Subcutaneous abdominal adipose tissue (tissue), 5 donors: Measurements from ENCODE around the gene KLRC3.
A peak's percentile ranks its signal among the peaks of the same experiment; 100 is the strongest.
"Not testable (repeated sequence)": the region's sequence is repeated elsewhere in the genome, so short reads cannot be mapped to it uniquely, and the experiment has no call there.

ENCODE experiments used
- H3K27ac ChIP-seq: one replicate; pipeline ENCODE4 v1.7.0; 2013; ENCODE audit warnings: low read depth, mild to moderate bottlenecking, inconsistent platforms, low read length, moderate library complexity
- H3K27me3 ChIP-seq, 5 donors: one replicate each; pipeline ENCODE4 v1.7.0; 2013; ENCODE audit warnings: low read length in 5 of 5, inconsistent platforms in 1 of 5; ENCODE audit not compliant: control insufficient read depth in 5 of 5, insufficient read depth in 4 of 5
- H3K36me3 ChIP-seq, 5 donors: one replicate each; pipeline ENCODE4 v1.7.0; 2013; ENCODE audit warnings: low read length in 5 of 5; ENCODE audit not compliant: control insufficient read depth in 5 of 5, insufficient read depth in 5 of 5
- H3K4me1 ChIP-seq, 5 donors: one replicate each; pipeline ENCODE4 v1.7.0; 2013; ENCODE audit warnings: low read length in 5 of 5, mild to moderate bottlenecking in 3 of 5, moderate library complexity in 1 of 5; ENCODE audit not compliant: control insufficient read depth in 5 of 5, insufficient read depth in 5 of 5
- H3K4me3 ChIP-seq, 5 donors: one replicate each; pipeline ENCODE4 v1.7.0; 2013; ENCODE audit warnings: low read length in 5 of 5, low read depth in 1 of 5
- H3K9ac ChIP-seq, 5 donors: one replicate each; pipeline ENCODE4 v1.7.0; 2013; ENCODE audit warnings: low read length in 5 of 5, mild to moderate bottlenecking in 4 of 5, moderate library complexity in 3 of 5
- H3K9me3 ChIP-seq, 5 donors: one replicate each; pipeline ENCODE4 v1.7.0; 2013; ENCODE audit warnings: low read length in 5 of 5; ENCODE audit not compliant: control insufficient read depth in 5 of 5
- donor health status: healthy.
- donor health status: healthy.
- donor health status: healthy.
- donor health status: healthy.
- donor health status: healthy.

KLRC3 gene

DNA sequence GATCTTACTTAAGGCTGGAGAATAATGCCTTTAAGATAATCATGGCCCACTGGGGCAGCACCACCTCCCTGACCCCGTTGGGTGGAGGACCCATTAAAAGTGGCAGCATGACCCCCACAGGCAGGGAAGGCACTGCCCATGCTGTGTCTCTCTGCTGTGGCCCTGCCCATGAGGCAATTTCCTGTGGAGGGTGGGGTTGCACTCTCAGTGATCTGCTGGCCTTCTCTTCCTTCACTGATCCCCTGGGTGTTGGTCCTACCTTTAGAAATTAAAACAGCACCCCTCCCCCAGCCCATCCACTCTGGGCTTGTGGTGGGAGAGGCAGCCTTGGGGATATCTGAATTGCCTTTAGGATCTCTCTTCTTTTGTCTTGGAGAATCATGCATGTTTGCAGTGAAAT lies 47.8 kb downstream of the KLRC3 start:
- Histone ChIP-seq H3K36me3 (no peaks in the 10 kb centered on the region), H3K9ac (no peak overlapping the region), H3K27me3 (no peaks in the 10 kb centered on the region), H3K27ac (no peak overlapping the region), H3K4me3 (no peak overlapping the region), H3K9me3 (peaks cover 0 to 1% (median 0%) of the 10 kb centered on the region in 5 donors), H3K4me1 (peaks cover 0 to 18% (median 12%) of the 10 kb centered on the region in 5 donors)

DNA sequence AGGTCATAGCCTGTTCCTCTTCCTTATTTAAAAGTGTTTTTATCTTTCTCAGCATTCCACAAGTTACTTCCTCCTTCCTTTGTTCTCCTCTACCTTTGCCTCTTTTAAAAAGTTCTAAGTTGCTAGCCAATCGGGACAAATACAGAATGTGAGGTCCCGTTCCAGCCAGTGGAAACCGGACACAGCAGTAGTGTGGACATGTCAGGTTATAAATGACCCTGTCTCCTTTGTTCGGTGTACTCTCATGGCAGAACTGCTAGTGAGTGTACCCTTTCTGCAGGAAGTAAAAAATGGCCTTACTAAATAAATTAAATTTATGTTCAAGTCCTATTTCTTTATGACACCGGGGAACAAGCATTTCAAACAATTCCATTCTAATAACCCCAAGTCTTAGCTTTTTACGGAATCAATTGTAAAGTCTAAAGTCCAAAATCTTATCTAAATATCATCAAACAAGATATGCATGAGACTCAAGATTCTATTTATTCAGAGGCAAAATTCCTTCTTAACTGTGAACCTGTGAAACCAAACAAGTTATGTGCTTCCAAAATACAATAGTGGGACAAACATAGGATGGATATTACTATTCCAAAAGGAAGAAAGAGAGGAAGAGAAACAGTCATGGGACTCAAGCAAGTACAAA lies 48.4 kb downstream of the KLRC3 start:
- H3K36me3 ChIP-seq, H3K27ac ChIP-seq, H3K9me3 ChIP-seq, H3K4me3 ChIP-seq, H3K9ac ChIP-seq, H3K27me3 ChIP-seq: not testable (repeated sequence)
- H3K4me1 ChIP-seq, result peaks cover 0 to 18% (median 12%) of the 10 kb centered on the region in 5 donors

DNA sequence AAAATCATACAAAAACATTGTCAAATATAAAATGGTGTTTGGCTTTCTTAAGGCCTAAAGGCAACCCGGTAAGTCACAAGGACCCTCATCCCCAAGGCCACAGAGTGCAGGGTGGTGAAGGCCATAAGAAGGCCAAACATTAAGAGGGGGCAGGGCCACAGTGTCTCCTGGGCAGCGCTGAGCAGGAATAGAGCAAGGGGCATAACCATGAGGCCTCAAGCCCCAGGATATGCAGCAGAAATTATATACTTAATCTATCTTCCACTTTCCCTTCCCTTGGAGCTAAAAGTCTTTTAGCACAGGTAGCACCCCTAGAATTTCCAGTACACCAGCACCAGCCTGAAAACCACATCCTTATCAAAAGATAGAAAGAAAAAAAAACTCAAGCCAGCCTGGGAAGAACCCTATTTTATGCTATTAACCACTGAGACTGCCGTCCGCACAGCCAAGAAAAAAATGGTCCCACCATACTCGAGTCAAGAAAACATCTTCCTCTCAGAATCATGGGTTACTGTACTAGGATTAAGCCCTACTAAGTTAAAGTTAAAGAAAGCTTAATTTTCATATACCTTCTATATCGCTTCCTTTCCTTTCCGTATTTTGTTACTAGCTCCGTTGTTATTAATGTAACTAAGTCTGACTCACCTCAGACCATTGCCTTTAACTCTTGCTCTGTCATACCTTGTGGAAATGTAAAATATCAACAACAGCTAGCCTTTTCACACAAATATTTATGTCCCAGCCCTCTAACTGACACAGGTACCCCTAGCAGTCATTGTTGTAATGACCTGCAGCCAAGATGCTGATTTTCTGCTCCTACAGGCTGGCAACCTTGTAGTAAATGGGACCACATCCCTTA lies 50.6 kb downstream of the KLRC3 start:
- Histone ChIP-seq H3K9me3 (peaks cover 0 to 3% (median 0%) of the 10 kb centered on the region in 5 donors), H3K27me3 (no peaks in the 10 kb centered on the region), H3K36me3 (no peaks in the 10 kb centered on the region), H3K4me3 (no peak overlapping the region), H3K9ac (no peak overlapping the region), H3K4me1 (peaks cover 6 to 37% (median 25%) of the 10 kb centered on the region in 5 donors), H3K27ac (peak overlapping the region; percentile 76)

DNA sequence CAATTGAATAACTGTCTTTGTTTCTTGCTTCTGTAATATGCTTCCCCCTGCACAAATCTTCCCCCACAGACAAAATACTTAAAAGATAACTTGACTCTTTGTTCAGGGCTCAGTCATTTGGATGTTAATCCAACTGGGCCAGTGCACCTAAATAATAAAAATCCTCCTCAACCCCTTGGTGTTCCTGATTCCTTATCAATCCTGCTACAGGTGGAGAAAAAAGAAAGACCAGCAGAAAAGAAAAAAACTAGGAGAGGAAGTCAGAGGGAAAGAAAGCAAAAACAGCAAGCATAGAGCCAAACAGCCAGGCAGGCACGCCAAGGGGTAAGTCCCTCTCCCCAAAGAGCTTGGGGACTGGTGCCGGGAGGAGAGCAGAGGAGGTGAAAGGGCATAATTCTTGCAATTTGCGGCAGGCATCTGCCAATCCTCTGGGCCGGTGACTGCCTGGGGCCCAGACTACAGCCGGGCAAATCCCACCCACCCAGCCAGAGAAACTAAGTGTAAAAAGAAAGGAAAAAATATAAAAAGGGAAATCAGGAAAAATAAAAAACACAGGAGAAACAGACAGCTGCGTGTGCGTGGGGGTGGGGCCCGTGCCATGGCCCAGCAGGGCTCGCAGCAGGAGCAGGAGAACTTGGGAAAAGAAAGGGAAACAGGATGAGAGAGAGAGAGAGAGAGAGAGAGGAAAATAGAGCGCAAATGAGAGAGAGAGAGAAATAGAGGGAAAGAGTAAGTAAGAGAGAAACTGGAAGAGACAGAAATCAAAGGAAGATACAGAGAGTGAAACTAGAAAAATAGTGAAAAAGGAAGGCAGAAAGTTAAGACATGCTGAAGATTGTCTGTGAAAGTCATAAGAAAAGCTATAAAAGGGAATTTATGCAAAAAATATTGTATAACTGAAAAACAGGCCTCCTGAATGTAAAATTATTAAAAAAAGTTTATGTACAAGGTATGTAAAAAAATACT lies 51.9 kb downstream of the KLRC3 start:
- Histone ChIP-seq H3K9ac (peak overlapping the region in 1 of 5 donors; percentile 56), H3K27me3 (no peaks in the 10 kb centered on the region), H3K36me3 (no peaks in the 10 kb centered on the region), H3K9me3 (peaks cover 0 to 3% (median 0%) of the 10 kb centered on the region in 5 donors), H3K4me3 (peak overlapping the region in 2 of 5 donors; percentile 1 to 26), H3K4me1 (peaks cover 10 to 47% (median 36%) of the 10 kb centered on the region in 5 donors), H3K27ac (peak overlapping the region; percentile 76)

DNA sequence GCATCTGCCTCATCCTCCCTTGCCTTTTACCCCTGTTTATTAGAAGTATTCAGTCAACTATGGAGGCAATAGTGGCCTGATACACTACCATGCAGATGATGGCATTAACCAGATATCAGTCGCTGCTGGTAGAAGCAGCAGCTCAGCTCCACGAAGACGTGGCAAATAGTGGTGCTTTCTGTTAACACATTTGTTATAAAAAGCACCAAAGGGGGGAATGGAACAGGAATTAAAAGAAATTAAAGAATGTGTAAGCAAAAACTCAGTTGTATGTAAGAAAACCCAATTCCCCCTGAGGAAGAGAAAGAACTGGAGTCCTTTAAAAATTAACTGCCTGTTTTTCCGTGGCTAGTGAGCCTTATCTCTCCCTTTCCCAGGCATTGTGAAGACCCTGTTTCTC lies 52.7 kb downstream of the KLRC3 start:
- Histone ChIP-seq H3K4me1 (peaks cover 10 to 50% (median 34%) of the 10 kb centered on the region in 5 donors), H3K27ac (peak overlapping the region; percentile 76)
- H3K9me3 ChIP-seq, H3K4me3 ChIP-seq, H3K36me3 ChIP-seq, H3K27me3 ChIP-seq, H3K9ac ChIP-seq: not testable (repeated sequence)

DNA sequence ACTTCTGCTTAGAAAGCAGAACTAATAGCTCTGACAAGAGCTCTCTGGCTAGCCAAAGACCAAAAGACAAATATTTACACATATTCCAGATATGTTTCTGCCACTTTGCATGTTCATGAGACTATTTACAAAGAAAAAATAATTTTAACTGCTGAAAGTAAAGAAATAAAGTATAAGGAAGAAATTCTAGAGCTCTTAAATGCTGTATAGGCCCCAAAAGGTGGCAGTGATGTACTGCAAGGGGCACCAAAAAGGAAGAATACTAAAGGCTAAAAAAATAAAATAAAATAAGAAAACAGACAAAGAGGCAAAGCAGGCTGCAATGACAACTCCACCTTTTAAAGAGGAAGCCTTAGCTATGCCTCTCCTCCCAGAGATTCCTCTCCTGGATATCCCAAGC lies 53.5 kb downstream of the KLRC3 start:
- no peak overlapping the region for H3K4me3 ChIP-seq
- no peaks in the 10 kb centered on the region for H3K27me3 ChIP-seq
- H3K36me3 ChIP-seq, result no peaks in the 10 kb centered on the region
- H3K27ac ChIP-seq, result peak overlapping the region; percentile 99
- no peak overlapping the region for H3K9ac ChIP-seq
- H3K4me1 ChIP-seq, result peaks cover 10 to 46% (median 28%) of the 10 kb centered on the region in 5 donors
- H3K9me3 ChIP-seq, result peaks cover 0 to 3% (median 0%) of the 10 kb centered on the region in 5 donors

DNA sequence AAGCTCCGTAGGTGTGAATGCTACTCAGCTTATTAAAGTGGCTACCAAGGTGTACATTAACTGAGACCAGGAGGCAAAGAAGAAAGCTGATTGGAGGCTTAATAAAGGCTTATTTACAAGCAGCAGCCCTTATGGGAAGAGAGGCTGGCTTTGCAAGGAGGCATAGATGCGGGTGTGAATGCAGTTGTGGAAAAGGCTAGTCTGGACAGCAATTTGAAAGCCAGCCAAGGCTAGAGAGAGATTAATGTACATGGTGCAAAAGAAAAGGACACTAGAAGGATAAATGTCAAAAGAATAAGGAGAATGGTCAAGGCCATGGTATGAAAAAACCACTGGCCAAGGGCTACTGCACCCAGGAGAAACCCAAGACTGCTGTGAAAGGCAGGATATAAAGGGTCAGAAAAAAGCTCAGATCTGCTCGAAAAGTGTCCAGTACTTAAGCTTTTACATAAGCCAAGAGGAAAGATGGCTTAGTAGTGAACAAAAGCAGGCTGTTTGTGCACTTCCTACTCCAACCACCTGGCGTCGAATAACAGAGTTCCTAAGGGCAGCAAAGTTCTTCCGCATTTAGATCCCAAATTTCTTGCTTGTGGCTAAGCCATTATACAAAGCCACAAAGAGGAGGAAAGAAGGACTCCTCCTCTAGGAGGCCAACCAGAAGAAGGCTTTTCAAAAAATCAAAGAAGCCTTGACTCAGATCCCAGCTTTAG lies 54.5 kb downstream of the KLRC3 start:
- H3K4me1 ChIP-seq, result peaks cover 10 to 48% (median 28%) of the 10 kb centered on the region in 5 donors
- peaks cover 0 to 3% (median 0%) of the 10 kb centered on the region in 5 donors for H3K9me3 ChIP-seq
- H3K4me3 ChIP-seq, result peak overlapping the region; percentile 79 to 97 (median 92)
- peak overlapping the region; percentile 99 for H3K27ac ChIP-seq
- H3K27me3 ChIP-seq, result no peaks in the 10 kb centered on the region
- H3K9ac ChIP-seq, result peak overlapping the region in 3 of 5 donors; percentile 78 to 85 (median 82)
- H3K36me3 ChIP-seq, result no peaks in the 10 kb centered on the region

DNA sequence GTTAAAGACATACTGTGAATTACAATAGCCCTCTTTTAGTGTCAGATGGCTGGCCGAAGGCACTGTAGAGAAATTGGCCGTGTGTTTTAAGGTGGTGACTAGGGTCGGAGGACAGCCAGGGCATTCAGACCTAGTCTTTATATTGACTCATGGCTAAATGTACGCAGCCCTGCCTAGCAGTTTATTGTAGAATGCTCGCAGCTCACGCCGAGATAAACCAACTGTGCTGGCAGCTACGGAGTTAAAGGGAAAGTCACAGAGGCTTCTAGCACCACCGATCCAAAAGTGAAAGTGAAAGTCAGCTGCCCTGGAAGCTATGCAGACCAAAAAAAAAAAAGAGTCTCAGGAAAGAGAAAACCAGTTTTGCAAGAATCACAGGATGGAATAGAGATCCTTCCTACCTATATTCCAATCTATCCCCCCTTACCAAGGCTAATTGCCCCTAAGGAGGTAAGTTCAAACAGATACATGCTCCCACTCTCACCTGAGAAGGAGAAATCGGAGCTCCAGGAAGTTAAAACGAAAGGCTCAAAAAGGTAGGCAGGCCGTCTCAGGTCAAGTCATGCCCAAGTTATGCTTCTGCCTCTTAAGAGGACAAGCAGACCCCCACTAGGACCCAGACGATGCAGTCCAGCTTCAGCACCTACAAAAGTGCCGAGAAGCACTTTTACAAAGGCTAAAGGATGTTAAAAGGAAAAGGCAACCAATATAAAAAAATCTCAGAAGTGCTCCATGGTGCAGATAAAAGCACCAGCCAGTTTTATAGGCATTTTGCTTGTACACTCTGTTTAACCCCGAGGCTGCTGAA lies 55.4 kb downstream of the KLRC3 start:
- H3K36me3 ChIP-seq, result no peaks in the 10 kb centered on the region
- H3K4me1 ChIP-seq, result peaks cover 10 to 48% (median 28%) of the 10 kb centered on the region in 5 donors
- H3K27ac ChIP-seq, result peak overlapping the region; percentile 99
- H3K27me3 ChIP-seq, result no peaks in the 10 kb centered on the region
- H3K4me3 ChIP-seq, result peak overlapping the region; percentile 79 to 97 (median 92)
- H3K9ac ChIP-seq, result peak overlapping the region; percentile 78 to 99 (median 82)
- H3K9me3 ChIP-seq, result peaks cover 0 to 3% (median 0%) of the 10 kb centered on the region in 5 donors
